22Rv1 (cell line): ENCODE data around the gene CNTN4.

ENCODE experiments used
- CTCF ChIP-seq: fragments of 450-650 bp; IDR thresholded peaks from 2 replicates; pipeline ENCODE4 v1.5.1; 2017; ENCODE audit warnings: mild to moderate bottlenecking
- ZFX ChIP-seq: fragments of 450-650 bp; IDR thresholded peaks from 2 replicates; pipeline ENCODE4 v1.6.1; 2017; ENCODE audit warnings: antibody characterized with exemption, borderline replicate concordance

GRCh38 chr3:2198776-2199279 lies 100.2 kb downstream of the CNTN4 start:
- TF ChIP-seq CTCF, result no peak
- TF ChIP-seq ZFX, result no peak
